Fibroblast of skin of right quadriceps (primary cell): ENCODE data around the gene DUSP7.

Source experiments
- DNase-seq: peaks from one replicate; pipeline ENCODE4 v3.0.0-alpha.2; 2013

DUSP7 gene

DNA sequence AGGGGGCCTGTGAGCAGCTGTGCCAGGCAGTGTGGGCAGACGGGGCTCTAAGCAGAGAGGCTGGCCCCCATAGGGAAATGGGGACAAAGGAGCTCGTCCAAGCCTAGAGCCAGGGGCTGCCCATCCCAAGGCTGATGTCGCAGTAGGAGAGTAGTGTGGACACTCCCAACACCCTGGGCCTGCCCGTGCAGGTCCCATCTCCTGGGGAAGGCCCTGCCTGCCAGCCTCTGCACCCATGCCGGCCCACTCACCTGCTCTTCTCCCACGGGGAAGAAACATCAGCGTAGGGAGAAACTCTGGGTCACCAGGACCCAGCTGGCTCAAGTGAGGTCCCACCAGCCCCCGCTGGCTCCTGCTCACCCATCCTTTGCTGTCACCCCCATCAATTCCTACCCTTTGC, 10.7 kb upstream of the DUSP7 start:
- no peak for DNase-seq

DNA sequence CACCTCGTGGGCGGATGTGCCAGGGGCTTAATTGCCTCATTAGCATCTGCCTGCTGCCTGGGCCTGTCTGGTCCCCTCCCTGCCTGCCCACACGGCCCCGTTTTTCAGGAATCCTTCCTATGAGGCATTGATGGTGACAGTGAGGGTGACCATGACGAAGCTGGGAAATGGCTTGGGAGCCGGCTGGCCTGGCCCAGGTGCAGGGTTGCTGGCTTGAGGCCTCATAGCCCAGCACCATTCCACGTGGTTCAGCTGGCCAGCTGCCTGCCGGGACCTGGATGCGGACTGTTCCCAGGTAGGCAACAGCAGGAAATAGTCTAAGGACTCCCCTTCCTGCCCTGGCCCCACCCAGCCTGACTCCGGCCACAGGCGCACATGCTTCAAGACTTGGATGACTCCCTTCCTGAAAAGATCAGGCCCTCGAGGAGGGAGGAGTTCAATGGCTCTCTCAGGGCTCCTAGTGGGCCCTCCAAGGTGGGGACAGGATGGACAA, 8.9 kb upstream of the DUSP7 start:
- no peak for DNase-seq

DNA sequence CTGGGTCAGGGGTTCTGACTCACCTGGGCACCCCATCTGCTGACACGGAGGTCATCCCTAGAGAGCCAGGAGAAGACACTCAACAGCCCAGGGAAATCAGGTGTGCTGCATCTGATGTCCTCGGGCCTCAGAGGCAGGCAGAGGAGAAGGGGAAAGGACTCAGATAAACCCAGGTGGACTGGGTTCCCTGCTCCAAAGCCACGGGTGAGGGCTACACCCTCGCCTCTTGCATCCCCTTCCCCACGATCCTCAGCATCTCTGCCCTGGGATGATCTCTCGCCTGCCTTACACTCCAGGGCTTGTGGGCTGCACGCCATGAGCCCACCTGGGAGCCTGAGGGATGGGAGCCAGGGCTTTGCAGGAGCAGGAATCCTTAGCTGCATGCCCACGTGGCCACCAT, 8.2 kb upstream of the DUSP7 start:
- no peak for DNase-seq

DNA sequence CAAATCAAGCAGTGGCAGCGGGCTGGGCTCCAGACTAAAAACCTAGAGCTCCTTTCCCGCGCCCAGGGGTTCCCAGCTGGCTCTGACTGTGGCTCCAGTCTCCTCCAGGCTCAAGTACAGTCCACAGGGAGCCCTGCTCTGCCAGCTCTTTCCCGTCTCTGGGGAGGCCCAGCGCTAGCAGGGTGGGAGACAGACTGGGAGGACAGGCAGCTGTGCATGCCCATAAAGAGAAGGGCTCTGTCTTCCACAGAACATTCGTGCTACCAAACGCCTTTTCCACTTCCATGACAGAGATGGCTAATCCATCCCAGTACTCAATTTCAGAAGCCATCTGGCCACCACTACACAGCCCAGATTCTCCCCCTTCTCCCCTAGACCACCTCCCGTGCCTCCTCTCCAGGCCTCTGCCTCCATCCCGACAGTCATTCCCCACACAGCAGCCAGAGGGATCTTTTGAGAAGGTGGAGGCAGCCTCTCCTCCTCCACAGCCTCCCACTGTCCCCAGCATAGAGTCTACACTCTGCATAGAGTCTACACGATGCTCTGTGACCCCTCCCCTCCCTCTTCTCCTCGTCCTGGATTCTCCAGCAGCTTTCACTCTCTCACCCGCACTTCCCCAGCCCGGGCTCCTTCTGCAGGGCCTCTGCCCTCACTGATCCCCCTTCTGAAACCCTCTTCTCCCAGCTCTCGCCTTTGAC, 6.8 kb upstream of the DUSP7 start:
- DNase-seq: no peak

DNA sequence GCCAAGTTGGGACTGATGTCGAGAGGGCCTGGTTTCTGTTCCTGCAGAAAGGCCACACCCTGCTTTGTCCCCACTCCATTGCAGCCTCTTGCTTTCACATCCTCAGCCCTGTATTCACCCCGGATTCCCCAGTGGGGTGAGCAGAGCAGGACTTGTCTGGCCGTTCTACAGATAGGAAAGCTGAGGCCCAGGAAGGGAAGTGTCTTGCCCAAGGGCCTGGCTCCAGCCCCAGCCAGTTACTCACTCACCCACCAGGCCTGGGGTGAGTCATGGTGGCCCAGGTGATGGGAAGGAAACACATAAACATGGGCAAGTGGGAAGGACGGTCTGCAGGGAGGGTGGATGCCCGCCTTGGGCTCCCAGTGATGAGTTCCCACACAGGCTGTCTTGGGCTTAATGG, 6.1 kb upstream of the DUSP7 start:
- DNase-seq: peak; percentile 82

DNA sequence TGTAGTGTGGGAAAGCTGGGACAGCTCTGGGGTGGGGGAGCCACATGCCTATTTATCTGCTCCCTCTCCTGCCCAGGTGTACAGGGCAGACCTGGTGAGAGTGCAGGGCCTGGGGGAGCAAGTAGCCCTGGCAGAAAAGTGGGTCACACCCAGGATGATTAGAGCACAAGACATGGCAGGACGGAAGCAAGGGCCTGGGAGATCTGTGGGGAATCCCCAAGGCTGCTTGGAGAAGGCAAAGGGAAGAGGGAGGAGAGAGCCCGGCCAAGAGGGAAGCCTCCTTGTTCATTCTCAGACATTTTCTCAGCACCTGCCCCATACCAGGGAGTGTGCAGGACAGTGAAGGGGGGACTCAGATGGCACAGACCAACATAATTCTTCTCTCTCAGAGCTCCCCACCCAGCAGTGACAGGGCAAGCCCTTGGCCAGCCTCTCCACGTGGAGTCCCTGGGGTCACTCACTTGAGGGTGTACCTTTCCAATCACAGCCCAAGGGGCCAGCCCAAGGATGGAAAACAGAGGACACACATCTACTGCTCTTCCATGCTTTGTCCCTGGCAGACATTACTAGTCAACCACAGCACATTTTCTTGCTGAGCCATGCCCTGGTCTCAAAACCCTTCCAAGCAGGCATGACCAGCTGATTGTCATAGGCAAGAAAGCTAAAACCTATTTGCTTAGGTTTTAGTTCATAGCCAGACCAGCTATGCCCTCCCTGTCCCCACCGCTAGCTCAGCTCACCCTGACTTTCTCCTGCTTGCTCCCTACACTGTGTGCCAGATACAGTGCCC, 4.9 kb upstream of the DUSP7 start:
- no peak for DNase-seq

DNA sequence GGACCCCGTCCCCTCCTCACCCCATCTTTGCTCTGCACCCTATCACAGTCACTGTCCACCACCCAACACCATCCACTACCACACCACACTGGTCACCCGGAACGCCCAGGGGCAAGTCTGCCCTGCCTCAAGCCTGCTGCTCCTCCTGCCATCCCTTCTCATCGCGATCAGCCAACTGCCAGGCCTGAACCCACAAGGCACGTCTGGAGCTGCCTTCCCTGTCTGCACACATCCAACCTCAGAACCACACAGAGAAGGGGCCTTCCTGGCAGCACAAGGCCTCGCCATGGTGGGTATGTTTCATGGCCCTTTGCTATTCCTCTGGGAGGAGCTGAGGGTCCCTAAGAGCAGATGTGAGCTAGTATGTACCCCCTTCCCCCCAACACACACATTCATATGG, 3.4 kb upstream of the DUSP7 start:
- no peak for DNase-seq

DNA sequence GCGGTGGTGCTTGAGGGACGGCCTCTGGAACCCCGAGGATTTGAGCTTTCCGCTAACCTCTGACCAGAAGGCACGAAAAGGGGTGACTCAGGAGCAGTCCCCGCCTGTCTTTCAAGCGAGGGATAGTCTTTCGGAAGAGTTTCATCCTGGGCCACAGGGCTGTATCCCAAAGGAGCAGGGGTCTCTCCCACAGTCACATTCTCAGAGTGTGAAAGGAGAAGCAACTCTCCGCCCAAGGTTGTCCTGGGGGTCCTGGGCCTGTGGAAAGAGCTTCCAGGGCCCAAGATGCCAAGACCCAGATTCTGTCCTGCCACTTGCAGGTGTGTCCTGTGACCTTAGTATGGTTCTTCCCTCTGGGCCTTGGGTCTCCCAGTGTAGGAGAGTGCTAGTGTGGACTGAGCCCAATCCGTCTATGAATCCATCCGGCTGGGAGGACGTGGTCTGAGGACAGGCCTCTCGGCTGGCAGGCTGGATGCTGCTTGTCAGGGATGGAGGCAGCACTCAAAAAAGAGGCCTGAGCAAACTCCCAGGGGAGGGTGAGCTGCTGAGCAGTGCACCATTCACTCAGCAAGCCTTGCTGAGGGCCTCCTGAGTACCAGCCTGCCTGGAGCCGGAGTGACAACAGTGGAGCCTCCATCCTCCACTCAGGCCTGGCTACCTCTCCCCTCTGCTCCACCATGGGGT, 1.6 kb upstream of the DUSP7 start:
- DNase-seq: no peak

DNA sequence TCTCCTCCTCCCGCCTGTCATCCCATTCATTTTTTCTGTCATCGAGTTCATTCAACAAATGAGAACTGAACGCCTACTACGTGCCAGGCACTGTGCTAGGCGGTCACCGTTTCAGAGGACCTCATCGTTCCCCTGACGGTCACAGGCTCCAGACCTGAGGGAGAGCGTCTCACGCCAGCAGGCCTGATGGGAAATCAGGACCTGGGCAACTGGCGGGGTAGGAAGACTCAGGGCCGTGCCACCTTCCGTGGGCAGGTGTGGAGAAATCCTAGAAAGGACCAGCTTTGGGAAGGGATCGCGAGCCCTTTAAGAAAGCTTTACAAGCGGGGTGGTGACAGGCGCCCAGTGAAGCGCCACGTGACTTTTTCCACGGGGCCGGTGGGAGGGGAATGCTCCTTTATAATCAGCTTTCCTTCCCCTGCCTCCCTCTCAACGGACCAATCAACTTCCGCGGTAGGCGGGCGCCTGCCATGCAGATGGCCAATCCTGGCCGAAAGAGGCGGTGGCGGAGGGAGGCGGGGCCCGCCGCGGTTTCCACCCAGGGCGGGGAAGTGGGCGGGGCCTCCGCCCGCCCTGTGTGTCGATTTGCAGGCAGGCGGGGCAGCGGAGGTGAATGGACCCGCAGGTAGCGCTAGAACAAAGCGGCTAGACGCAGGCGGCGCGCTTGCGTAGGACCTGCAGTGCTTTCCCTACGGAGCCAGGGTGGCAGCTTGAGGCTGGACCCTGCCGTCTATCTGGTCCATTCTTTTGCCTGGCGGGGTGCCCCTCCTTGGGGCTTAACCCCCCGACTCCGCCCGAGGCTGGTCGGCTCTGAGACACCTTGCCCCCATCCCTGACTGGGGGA, 819 bp upstream of the DUSP7 start:
- peak; percentile 99 for DNase-seq

DNA sequence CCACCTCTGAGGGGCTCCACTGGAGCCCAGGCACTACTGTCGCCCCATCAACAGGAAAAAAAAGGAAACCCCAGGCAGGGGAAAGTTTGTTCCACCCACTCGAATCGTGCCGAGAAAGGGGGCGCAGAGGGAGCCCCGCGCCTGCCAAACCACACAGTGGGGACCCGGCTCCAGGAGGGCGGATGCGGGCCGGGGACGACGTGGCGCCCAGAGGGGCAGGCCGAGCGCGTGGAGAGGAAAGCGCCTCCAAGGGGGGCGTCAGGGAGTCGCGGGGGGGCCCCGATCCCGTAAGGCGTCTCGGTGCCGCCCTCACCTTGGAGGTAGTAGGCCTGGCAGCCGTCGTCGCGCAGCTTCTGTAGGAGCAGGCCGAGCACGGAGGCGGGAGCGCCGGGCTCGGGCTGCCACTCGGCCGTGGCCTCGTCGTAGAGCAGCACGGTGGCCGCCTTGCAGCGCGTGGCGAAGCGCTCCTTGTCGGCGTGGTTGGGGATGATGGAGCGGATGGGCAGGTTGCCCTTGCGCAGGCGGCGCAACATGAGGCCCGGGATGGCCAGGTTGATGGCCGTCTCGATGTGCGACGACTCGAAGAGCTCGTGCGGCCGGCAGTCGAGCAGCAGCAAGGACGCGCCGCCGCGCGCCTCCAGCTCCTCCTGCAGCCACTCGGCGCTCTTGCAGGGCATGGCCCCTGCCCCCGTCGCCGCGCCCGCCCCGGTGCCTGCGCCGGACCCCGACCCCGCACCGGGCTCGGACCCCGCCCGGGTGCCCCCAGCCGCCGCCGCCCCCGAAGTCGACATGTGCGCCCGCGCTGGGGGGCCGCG, 627 bp downstream of the DUSP7 start:
- DNase-seq: peak; percentile 40

DNA sequence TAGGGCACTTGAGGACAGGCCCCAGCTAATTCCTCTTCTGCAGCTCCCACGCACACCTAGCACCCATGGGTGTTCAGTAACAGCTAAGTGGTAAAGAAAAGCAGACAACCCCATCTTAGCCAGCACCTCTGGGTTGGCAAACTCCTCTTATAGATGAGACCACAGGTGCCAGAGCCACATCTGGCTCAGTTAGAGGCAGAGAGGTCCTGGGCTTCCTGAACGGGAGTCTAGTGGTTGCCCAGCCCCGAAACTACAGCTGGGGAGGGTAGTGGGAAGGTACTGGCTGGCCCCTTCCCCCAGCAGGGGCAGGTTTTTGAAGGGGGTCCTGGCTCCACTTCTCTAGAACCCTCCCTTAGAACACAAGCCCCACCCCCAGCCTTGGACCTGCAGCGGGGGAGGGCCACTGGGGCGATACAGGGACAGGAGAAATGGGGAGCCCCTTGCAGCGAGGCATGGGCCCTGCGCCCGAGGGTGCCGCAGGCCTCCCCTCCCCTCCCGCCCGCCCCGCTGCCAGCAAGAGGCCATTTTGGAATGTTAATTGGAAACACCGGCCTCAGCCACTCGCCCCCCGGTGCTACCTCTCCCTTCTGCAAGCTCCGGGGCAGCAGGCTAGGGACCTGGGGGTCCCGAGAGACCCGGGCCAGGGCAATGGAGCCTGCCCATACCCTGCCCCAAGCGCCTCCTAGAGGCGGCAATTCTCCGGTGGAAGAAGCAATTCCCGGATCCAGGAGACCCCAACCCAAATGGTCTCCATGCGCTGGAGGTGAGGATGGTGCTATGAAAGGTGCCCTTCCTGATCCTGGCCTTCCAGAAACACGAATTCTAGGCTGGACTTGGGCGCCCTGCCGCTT, 1.5 kb downstream of the DUSP7 start:
- peak; percentile 44 for DNase-seq

DNA sequence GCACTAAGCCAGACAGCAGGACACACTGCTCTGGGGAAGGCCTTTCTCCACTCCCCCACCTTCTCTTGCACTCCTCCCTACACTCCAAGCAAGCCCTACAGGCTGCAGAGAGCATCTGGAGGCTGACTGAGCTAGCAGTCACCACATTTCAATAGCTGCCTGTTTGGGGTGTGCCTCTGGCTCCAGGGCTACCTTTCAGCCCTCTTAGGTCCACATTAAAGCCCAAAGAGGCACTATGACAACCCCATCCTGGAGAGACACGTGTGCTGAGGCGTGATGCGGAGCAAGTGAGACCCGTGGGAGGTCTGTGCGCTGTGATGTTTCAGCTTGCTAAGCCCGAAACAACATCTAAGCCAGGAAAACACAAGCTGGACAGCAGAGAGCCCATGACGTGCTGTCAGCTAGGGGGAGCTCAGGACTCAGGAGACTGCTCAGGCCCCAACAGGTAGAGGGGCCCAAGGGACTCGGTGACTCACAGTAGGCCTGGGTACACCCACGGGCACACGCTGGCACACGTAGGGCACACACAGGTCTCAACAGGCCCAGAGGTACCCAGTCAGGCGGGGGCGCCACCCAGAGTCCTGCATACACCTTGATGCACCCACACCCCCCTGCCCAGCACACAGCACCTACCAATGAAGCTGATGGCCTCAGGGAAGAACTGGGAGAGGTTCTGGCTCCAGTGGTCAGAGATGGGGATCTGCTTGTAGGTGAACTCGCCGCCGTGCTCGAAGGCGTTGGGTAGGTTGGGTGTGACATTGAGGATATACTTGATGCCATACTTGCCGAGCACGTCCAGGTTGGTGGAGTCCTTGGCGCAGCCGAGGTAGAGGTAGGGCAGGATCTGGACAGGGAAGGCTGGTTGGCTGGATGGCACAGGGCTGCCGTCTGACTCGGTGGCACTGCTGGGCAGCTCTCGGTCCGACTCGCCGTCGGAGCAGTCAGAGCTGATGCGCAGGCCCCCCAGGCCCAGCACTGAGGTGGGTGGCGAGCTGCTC, 2.8 kb downstream of the DUSP7 start:
- DNase-seq: peak; percentile 32

DNA sequence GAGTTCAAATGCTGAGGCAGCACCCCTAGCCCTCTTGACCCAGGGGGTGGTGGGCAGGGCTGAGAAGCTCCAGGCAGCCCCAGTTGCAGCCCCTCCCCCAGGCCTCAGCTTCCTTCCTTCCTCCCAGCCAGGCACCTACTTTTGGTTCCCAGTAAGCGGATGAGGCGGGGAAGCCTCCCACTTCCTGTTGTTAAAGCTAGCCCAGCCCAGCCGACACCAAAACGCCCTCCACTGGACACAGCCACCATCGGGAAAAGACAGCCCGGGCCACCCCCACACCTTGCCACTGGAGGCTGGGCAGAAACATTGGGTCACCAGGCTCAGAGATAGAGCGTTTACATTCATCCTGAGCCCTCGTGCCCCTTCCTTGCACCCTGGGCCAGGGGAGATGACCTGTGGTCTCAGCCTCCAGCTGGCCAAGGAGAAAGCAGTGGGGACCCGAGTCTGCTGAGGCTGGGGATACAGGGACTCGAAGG, 3.5 kb downstream of the DUSP7 start:
- peak; percentile 75 for DNase-seq

DNA sequence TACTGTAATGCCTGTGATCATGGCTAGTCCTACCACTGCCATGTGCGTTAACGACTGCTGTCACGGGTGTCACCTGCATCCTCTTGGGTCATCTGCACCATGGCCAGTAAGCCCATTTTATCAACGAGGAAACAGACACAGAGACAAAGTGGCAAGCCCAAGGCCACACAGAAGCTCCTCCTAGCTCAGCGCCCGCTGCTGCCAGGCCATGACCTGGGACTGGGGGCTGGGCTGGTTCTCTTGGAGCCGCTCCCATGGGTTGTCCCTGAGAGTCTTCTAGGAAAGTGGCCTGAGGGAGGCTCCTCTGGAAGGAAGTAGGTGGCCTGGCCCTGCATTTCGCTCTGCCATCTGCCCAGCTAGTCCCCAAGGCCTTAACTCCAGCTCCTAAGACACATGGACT, 4.9 kb downstream of the DUSP7 start:
- no peak for DNase-seq

DNA sequence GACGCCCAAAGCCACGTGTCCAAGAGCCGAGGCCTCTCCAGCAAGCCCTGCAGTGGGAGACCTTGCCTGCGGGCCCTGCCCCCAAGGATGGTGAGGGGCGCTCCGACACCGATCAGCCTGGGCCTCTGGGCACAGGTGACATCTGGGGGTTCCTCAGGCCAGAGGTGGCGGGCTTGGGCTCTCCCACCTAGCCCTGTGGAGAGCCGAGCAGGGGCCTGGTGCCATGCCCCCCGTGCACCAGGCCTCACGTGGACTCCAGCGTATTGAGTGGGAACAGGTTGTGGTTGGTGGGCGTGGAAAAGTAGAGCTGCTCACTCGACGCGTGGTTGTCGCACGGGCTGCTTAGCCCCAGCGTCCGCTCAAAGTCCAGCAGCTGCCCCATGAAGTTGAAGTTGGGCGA, 5.8 kb downstream of the DUSP7 start:
- no peak for DNase-seq

DNA sequence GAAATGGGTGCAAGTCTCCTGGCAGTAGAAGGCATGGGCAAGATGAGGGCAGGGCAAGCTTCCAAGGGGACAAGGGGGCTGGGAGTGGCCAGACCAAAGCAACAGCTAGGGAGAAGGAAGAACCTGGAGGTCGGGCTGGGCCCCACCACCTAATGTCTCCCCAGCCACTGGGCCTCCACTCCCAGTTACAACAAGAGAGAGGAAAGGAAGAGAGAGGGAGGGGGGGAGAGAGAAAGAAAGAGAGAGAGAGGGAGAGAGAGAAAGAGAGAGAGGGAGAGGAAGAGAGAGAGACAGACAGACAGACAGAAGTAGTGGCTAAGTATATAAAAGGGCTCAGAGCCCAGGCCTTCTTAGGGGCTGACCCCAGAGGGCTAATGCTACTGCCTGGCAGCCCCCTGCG, 6.9 kb downstream of the DUSP7 start:
- DNase-seq: no peak

DNA sequence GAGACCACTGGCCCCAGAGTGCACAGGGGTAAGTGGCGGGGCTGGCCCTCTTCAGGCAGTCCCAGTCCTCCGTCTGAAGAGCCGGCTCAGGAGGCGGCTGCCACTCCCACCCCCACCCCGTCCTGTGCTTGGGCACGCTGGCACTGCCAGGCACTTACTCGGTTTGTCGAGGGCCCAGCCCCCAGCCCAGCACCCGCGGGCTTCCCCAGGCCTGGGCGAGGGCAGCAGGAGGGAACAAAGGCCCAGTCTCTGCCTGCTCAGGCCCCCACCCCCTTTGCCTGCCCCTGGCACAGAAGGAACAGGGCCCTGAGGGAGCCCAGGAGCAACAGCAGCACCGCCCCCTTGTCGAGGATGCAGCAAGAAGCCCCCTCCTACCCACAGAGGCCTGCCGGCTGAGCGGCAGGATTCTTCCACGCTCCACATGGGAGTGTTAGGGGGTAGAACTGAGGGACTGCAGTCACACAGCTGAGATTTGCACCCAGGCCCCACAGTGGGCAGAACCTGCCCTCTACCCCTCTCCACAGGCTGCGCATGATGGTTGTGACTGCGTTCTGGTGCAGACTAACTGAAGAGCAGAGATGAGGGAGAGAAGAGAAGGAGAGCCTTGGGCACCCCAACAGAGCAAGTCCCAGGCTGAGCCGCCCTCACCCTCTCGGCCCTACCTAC, 8.9 kb downstream of the DUSP7 start:
- DNase-seq: no peak

DNA sequence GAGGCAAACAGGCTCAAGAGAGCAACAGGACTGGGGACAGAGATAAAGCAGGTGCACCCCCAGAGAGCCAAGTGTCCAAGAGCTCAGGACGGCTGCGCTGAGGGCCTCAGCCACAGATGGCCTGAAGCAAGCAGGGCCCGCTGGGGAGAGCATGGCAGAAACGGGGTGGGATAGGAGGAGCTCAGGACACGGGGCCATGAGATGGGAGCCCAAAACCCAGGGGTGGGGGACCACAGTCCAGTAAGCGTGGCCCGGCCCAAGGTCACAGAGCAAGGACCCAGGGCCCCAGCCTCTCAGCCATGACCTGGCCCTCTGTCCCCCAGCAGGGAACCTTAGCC, 9.5 kb downstream of the DUSP7 start:
- no peak for DNase-seq
